Stimulated activated CD8-positive, alpha-beta memory T cell treated with anti-CD3 and anti-CD28 coated beads, Interleukin-15, amount 100 ng/mL, for 4 hours (primary cell): Measurements from ENCODE around the gene TBPL2.
"Not testable (repeated sequence)": the region's sequence is repeated elsewhere in the genome, so short reads cannot be mapped to it uniquely, and the experiment has no call there.

ENCODE experiments used
- DNase-seq, 2 donors: peaks; one replicate each; pipeline ENCODE4 v3.0.0-alpha.2; 2020; ENCODE audit warnings: low read depth in 2 of 2

Gene TBPL2

GRCh38 chr14:55404173-55404854 lies 36.1 kb downstream of the TBPL2 start:
- DNase-seq: no peak

DNA sequence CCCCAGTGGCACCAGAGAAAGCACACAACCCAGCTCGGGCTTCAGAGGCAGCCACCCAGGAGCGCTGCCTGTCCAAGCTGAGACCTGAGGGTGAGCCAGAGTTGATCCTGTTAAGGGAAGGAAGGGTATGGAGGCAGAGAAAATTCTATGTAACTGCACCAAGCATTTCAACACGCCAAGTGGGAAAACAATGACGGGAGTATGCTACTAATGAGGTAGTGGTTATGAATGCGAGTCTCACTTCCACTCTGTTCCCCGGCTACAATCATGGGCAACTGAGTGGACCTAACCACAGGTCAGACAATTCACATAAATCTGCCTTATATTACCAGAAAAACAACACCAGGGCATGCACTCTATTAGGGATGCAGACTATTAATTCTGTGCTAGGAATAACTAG lies 38.7 kb downstream of the TBPL2 start:
- no peak for DNase-seq

GRCh38 chr14:55399852-55400251 lies 40.6 kb downstream of the TBPL2 start:
- DNase-seq: no peak

- no peak for DNase-seq
Observed at GRCh38 chr14:55399183-55399582, 41.2 kb downstream of the TBPL2 start.

DNA sequence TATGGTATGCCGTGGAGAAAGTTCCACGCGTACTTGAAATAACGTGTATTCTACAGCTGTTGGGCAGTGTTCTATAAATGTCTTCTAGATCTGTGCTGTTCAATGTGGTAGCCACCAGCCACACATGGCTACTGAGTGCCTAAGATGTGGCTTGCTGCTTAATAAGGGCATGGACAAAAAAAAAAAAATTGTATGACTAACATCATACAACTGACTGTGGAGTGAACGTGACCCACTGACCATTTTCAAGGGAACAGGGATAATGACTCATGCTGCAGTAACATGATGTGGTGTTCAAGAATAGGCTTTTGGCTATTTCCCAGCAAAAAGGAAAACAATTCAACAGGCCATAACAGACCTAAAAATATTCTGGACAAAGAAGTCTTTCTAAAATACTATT lies 41.7 kb downstream of the TBPL2 start:
- no peak for DNase-seq

DNA sequence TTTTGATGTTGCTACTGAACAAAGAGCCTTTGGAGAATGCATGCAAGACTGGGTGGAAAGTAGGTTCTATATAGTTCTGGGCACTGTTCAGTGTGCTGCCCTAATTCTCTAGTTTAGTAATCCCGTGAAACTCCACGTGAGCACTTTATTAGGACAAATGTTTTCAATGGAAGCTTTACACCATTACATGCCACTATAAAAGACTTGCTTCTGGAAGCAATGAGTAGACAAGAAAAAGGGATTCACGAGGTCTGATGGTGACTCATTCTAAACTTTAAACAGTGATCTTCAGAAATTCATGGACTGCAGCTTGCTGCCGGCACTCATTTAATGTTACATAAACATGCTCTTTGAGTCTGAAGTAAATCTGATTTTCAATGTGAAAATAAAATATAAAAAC lies 51.1 kb downstream of the TBPL2 start:
- no peak for DNase-seq

- no peak for DNase-seq
Observed at GRCh38 chr14:55388160-55388559, 52.3 kb downstream of the TBPL2 start.

GRCh38 chr14:55387121-55387520 lies 53.3 kb downstream of the TBPL2 start:
- DNase-seq: no peak

DNA sequence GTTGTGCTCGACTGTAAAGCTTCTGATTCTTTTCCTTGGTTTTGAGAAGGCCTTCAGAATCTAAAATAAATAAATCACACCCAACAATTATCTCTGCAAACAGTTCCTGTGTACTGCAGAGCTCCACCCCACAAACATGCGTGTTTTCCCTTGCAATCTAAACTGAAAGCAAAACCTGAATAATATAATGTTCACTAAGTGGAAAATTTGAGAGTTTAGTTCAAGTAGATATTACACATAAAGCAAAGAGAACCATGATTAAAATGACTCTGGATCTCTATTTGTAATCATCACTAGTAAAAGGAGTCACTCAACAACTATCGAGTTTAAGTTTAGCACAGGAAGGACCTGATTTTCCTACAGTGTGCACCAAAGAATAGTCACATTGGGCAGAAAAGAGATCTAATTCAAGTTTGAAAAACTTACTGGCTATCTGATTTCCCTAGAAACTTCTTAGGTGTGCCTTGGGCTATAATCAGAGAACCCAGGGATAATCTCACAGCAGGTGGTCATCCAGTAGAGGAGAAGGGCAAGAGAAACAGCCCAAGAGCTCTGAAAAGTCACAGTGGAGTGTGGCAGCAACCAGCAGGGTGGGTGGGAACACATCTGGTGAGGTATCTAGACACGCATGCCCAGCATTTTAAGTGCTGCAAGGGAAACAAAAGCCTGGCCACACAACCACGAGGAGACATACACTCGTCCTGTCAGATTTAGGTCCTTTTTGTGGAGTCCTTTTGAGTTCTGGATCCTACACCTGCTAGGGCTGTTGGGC lies 54.2 kb downstream of the TBPL2 start:
- no peak for DNase-seq

DNA sequence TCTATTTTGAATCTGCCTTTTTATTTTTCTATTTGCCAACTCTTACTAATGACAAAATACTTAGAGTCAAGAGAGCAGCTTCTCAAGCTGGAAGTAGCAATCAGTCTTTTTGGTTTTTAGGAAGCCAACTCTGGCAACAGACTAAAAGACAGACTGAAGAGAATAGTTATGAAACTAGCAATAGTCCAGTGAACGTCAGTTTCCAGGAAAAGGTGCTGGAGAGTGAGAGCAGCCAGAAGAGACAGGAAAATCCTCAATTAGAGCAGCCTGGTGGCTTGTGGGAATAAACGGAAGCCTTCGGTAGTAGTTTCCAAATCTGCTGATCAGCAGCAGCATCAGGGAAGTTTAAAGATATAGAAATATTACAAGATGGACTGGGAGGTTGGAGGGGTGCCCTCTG lies 55.9 kb downstream of the TBPL2 start:
- DNase-seq: no peak

- no peak for DNase-seq
Observed at GRCh38 chr14:55383541-55384140, 56.8 kb downstream of the TBPL2 start.

DNA sequence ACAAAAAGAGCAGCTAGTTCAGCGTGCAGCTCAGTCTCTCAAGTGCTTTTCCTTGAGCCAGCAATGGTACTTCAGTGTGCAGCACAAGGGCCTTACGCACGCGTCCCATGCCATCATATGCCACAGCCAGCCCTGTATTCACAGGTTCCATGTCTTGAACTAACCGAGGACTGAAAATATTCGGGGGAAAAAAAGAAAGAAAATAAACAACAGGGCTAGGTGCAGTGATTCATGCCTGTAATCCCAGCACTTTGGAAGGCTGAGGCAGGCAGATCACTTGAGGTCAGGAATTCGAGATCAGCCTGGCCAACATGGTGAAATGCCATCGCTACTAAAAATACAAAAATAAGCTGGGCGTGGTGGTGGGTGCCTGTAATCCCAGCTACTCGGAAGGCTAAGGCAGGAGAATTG lies 57.4 kb downstream of the TBPL2 start:
- DNase-seq: not testable (repeated sequence)

DNA sequence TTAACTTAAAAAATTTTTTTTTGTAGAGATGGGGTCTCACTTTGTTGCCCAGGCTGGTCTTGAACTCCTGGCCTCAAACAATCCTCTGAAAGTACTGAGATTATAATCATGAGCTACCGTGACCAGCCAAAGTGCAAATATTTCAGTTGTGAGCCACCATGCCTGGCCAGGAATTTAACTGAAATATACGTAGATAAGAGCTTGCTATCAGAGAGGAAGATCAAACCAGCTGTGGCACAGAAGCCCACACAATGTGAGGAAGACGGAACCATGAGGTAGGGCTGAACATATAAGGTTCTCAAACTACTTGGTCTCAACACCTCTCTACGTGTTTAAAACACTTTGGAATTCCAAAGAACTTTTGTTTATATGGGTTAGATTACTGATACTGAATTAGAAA lies 57.9 kb downstream of the TBPL2 start:
- DNase-seq: no peak

GRCh38 chr14:55381561-55381960 lies 58.9 kb downstream of the TBPL2 start:
- DNase-seq: no peak

DNA sequence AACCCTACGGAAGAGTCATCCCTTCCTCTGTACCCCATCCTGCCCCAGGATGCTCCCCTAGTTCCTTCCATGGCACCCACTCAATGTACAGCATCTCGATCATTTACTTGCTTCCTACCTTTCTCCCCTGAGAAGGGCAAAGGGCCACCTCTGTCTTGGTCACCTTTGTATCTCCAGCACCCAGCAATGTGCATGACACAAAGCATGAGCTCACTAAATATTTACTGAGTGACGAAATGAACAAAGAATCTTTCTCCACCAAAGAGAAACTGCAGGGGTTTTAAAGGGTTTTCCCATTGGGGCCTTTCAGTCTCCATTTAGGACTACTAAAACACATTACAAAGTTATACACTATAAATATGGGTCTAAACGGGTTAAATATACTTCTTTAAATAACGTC lies 59.4 kb downstream of the TBPL2 start:
- DNase-seq: no peak

- DNase-seq: no peak
Observed at GRCh38 chr14:55377236-55377635, 63.2 kb downstream of the TBPL2 start.

DNA sequence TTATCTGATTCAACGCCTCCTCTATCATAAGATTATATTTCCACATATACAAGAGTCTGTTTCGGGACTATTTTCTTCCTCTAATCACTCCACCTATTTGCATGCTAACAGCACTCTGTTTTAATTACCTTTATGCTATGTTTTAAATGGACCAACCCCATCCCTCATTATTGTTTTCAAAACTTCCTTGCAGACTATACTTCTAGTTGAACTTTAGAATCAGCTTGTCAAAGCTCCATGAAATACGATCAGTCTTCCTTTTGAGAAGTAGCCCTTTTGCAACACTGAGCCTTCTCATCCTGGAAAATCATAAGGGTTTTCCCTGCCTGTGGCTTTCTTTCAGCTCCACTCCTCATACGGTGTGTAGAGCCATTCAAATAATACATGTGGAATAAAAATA lies 65.6 kb downstream of the TBPL2 start:
- no peak for DNase-seq

DNA sequence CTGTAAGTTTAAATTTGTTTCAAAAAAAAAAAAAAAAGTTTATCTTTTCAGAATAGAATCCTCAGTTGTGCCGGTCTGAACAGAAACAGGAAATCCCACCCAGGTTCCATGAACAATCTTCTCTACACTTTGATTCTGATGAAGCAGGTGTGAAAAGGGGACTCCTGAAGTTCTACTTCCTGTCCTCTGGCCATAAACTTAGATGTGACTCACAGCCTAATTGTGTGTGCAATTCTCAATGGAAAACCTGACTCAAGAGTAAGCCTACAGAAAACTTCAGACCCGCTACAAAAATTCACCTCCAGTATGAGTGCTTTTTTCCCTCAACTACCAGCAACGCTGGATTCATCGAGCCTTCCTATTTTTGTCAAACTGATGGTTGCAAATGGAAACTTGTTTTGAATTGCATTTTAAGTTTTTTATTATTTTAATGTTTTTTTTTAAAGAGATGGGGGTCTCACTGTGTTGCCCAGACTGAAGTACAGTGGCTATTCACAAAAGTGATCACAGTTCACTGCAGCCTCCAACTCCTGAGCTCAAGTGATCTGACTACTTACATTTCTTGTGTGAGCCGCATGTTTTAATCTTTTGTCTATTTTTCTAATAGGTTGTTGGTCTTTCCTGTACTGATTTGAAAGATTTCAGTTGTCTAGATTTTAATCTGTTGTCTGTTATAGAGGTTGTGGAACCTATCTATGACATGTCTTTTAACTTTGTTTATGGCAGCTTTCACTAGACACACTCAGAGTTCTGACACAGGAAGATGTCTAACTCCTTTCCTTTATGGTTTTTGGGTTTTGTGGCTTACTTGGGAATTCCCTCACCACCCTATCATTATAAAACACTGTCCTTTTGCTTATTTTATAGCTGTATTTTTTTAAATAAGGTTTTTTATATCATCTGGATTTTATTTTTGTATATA lies 66.4 kb downstream of the TBPL2 start:
- no peak for DNase-seq

GRCh38 chr14:55372825-55373224 lies 67.6 kb downstream of the TBPL2 start:
- DNase-seq: no peak

DNA sequence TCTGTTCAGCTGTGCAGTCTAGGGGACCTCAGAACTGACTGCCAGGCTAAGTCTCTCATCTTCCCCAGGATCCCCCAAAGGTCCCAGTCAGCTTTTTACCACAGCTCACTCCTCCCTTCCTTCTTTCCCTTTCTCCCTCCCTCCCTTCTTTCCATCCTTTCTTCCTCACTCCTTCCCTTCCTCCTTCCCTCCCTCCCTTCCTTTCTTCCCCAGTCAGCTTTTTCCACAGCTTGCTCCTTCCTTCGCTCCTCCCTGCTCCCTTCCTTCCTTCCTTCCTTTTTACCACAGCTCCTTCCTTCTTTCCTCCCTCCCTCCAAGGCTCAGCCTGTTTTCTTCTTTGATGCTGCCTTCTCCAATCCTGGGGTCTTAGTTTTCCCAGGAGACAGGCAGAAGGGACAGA lies 68.0 kb downstream of the TBPL2 start:
- no peak for DNase-seq

- DNase-seq: no peak
Observed at GRCh38 chr14:55370883-55371455, 69.4 kb downstream of the TBPL2 start.

- DNase-seq: no peak
Observed at GRCh38 chr14:55366271-55366670, 74.1 kb downstream of the TBPL2 start.
